KMS-11 (cell line): Measurements from ENCODE around the gene ENG.

Experiments
- H2AFZ ChIP-seq: fragments of 200-600 bp; sonication (generic); 2 replicates; pipeline ENCODE4 v1.6.1; 2016; ENCODE audit warnings: antibody characterized with exemption, mixed run types, low read depth
- H3K27ac ChIP-seq: fragments of 200-600 bp; sonication (generic); 2 replicates; pipeline ENCODE4 v1.6.1; 2016; ENCODE audit warnings: mild to moderate bottlenecking, mixed run types
- H3K27me3 ChIP-seq: fragments of 200-600 bp; sonication (generic); 2 replicates; pipeline ENCODE4 v1.6.1; 2017; ENCODE audit warnings: mild to moderate bottlenecking, low read depth, mixed run types, moderate library complexity; ENCODE audit not compliant: insufficient read depth
- H3K36me3 ChIP-seq: fragments of 200-600 bp; sonication (generic); 2 replicates; pipeline ENCODE4 v1.6.1; 2017; ENCODE audit warnings: mild to moderate bottlenecking, mixed run types; ENCODE audit not compliant: insufficient read depth
- H3K4me1 ChIP-seq: fragments of 200-600 bp; sonication (generic); 2 replicates; pipeline ENCODE4 v1.6.1; 2016; ENCODE audit warnings: mild to moderate bottlenecking, low read depth, mixed run types; ENCODE audit not compliant: poor library complexity, severe bottlenecking
- H3K4me2 ChIP-seq: fragments of 200-600 bp; sonication (generic); 2 replicates; pipeline ENCODE4 v1.7.0; 2016; ENCODE audit warnings: mild to moderate bottlenecking, mixed run types
- H3K4me3 ChIP-seq: fragments of 200-600 bp; sonication (generic); IDR thresholded peaks from 2 replicates; pipeline ENCODE4 v1.6.1; 2017; ENCODE audit warnings: low read depth, low read length, mixed read lengths; ENCODE audit not compliant: insufficient read depth
- H3K79me2 ChIP-seq: fragments of 200-600 bp; sonication (generic); 2 replicates; pipeline ENCODE4 v1.6.1; 2016; ENCODE audit warnings: low read depth, mixed run types; ENCODE audit not compliant: insufficient read depth
- H3K9ac ChIP-seq: fragments of 200-600 bp; sonication (generic); 2 replicates; pipeline ENCODE4 v1.6.1; 2016; ENCODE audit warnings: mild to moderate bottlenecking, mixed run types
- H4K20me1 ChIP-seq: fragments of 200-600 bp; sonication (generic); 2 replicates; pipeline ENCODE4 v1.6.1; 2016; ENCODE audit warnings: mild to moderate bottlenecking, mixed run types; ENCODE audit not compliant: insufficient read depth
- TF ChIP-seq, protein P1 (sequence below): fragments of 200-600 bp; sonication (generic); conservative IDR thresholded peaks from 2 replicates; pipeline ENCODE4 v1.6.1; 2017; ENCODE audit warnings: low read depth, mild to moderate bottlenecking, antibody characterized with exemption, low read length, moderate library complexity, mixed read lengths

ENG gene

DNA sequence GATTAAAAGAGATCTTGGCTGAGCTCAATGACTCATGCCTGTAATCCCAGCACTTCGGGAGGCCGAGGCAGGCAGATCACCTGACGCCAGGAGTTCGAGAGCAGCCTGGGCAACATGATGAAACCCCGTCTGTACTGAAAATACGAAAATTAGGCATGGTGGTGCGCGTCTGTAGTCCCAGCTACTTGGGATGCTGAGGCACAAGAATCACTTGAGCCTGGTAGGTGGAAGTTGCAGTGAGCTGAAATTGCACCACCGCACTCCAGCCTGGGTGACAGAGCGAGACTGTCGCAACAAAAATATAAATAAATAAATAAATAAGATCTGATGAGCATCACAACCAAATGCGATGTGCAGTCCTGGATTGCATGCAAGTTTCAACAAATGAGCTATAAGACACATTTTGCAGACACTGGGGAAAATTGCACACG, 8.7 kb upstream of the ENG start:
- H3K9ac ChIP-seq: no peak overlapping the region
- no peaks in the 10 kb centered on the region for H4K20me1 ChIP-seq
- no peak overlapping the region for H3K4me3 ChIP-seq
- no peaks in the 10 kb centered on the region for H3K36me3 ChIP-seq
- H3K4me1 ChIP-seq: no peaks in the 10 kb centered on the region
- H3K4me2 ChIP-seq: no peak overlapping the region
- H3K79me2 ChIP-seq: no peaks in the 10 kb centered on the region
- no peaks in the 10 kb centered on the region for H3K27me3 ChIP-seq
- TF ChIP-seq, protein P1, sequence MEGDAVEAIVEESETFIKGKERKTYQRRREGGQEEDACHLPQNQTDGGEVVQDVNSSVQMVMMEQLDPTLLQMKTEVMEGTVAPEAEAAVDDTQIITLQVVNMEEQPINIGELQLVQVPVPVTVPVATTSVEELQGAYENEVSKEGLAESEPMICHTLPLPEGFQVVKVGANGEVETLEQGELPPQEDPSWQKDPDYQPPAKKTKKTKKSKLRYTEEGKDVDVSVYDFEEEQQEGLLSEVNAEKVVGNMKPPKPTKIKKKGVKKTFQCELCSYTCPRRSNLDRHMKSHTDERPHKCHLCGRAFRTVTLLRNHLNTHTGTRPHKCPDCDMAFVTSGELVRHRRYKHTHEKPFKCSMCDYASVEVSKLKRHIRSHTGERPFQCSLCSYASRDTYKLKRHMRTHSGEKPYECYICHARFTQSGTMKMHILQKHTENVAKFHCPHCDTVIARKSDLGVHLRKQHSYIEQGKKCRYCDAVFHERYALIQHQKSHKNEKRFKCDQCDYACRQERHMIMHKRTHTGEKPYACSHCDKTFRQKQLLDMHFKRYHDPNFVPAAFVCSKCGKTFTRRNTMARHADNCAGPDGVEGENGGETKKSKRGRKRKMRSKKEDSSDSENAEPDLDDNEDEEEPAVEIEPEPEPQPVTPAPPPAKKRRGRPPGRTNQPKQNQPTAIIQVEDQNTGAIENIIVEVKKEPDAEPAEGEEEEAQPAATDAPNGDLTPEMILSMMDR: no peak
- H2AFZ ChIP-seq: no peak overlapping the region
- no peak overlapping the region for H3K27ac ChIP-seq

DNA sequence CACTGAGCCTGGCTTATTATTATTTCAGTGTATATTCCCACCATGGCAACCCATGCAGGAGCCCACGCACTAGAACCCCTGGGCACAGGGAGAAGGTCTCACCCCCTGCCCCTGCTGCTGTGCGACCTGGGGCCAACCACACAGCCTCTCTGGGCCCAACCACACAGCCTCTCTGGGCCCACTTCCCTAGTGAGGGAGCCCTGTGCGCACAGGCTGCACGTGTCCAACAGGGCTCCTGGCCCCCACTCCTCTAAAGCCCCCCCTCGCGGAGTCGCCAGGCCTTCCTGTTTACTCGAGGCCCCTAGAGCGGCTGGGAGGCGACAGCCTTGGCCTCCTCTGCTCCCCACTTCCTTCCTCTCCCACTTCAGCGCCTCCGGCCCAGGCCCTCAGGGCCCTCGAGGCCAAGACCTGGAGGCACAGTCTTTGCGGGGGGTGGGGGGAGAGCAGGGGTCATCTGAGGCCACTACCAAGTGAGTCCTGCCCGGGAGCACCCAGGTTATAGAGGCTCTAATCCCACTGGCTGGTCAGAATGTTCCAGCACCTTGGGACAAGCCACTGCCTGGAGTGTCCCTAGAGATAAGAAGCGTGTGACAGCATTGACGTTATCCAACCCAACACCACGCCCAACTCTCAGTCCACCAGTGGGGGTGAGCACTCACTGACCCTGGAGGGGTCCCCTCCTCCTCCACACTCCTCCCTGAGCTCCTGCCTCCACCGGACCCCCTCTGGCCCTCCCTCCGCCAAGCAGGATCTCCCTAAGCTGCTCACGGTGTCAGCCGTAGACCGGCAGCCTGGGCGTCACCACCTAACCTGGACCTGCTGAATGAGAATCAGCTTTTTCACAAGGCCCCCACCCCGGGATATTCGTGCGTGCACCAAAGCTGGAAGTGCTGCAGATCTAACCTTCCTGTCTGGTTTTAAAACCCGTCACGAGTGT, 7.9 kb upstream of the ENG start:
- H3K4me1 ChIP-seq: no peaks in the 10 kb centered on the region
- no peaks in the 10 kb centered on the region for H3K36me3 ChIP-seq
- no peak overlapping the region for H3K27ac ChIP-seq
- H3K27me3 ChIP-seq: no peaks in the 10 kb centered on the region
- H3K4me2 ChIP-seq: no peak overlapping the region
- no peak overlapping the region for H2AFZ ChIP-seq
- TF ChIP-seq, protein P1: no peak
- no peak overlapping the region for H3K9ac ChIP-seq
- no peak overlapping the region for H3K4me3 ChIP-seq
- no peaks in the 10 kb centered on the region for H3K79me2 ChIP-seq
- H4K20me1 ChIP-seq: no peaks in the 10 kb centered on the region

DNA sequence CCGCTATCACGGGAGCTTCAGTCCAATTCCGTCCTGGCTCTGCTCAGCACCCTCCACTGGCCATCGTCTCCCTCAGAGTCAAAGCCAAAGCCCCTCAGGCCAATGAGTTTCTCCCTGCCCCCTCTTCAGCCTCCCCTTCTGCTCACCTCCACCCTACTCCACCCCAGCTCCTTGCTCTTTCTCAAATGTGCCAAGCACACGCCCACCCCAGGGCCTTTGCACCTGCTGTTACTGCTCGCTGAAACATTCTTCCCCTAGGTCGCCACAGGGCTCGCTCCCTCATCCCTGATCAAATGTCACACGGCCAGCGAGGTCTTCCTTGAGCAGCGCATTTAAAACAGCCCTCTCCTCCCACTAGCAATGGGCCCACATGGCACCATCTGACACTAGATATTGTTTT, 6.3 kb upstream of the ENG start:
- TF ChIP-seq, protein P1: no peak
- Histone ChIP-seq H3K79me2 (no peaks in the 10 kb centered on the region), H2AFZ (no peak overlapping the region), H3K4me3 (no peak overlapping the region), H3K27me3 (no peaks in the 10 kb centered on the region), H3K4me1 (no peaks in the 10 kb centered on the region), H3K36me3 (no peaks in the 10 kb centered on the region), H3K4me2 (no peak overlapping the region), H3K27ac (no peak overlapping the region), H4K20me1 (no peaks in the 10 kb centered on the region), H3K9ac (no peak overlapping the region)

DNA sequence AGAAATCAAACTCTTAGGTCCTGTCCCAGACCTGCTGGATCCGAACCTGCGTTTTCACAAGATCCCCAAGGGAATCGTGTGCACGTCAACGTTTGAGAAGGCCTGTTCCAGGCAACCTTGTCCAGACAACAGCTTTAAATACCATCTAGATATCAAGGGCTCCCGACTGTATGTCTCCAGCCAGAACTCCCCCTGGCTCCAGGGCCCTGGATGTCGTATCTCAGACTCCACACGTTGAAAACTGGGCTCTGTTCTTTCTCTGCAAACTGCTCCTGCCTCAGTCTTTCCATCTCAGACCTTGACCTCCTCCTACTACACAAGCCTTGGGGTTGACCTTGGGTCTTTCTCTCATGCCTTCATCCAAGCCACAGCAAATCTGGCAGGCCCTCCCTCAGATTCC, 5.8 kb upstream of the ENG start:
- Histone ChIP-seq H3K9ac (no peak overlapping the region), H3K4me2 (no peak overlapping the region), H3K79me2 (no peaks in the 10 kb centered on the region), H3K27me3 (no peaks in the 10 kb centered on the region), H4K20me1 (no peaks in the 10 kb centered on the region), H3K36me3 (no peaks in the 10 kb centered on the region), H3K4me3 (no peak overlapping the region), H3K27ac (no peak overlapping the region), H3K4me1 (no peaks in the 10 kb centered on the region), H2AFZ (no peak overlapping the region)
- TF ChIP-seq, protein P1: no peak
